Mesendoderm (in vitro differentiated cells): ENCODE data around the gene GAPDH. TPM values are rescaled to one million over a fixed set of nuclear protein-coding genes. Genes with fewer than 3 reads are reported as not detected.
A peak's percentile ranks its signal among the peaks of the same experiment; 100 is the strongest.
"Not testable (repeated sequence)": the region's sequence is repeated elsewhere in the genome, so short reads cannot be mapped to it uniquely, and the experiment has no call there.

ENCODE experiments used
- DNase-seq: peaks from one replicate; pipeline ENCODE4 v3.0.0; 2013
- H2AK5ac ChIP-seq: 2 replicates; pipeline ENCODE4 v1.6.1; 2013; ENCODE audit warnings: low read length, inconsistent platforms
- H2BK120ac ChIP-seq: 2 replicates; pipeline ENCODE4 v1.6.1; 2013; ENCODE audit warnings: low read depth, mild to moderate bottlenecking, low read length, moderate library complexity, mixed read lengths
- H2BK15ac ChIP-seq: replicated peaks from 2 replicates; pipeline ENCODE4 v1.6.1; 2013; ENCODE audit warnings: low read depth, mild to moderate bottlenecking, moderate library complexity
- H2BK5ac ChIP-seq: 2 replicates; pipeline ENCODE4 v1.6.1; 2013; ENCODE audit warnings: low read length, inconsistent platforms
- H3K18ac ChIP-seq: 2 replicates; pipeline ENCODE4 v1.6.1; 2013; ENCODE audit warnings: mild to moderate bottlenecking, low read length, mixed read lengths
- H3K23ac ChIP-seq: one replicate; pipeline ENCODE4 v1.6.1; 2013; ENCODE audit warnings: low read length
- H3K27ac ChIP-seq: 2 replicates; pipeline ENCODE4 v1.5.1; 2013; ENCODE audit warnings: low read depth, mild to moderate bottlenecking, inconsistent platforms, low read length, moderate library complexity
- H3K27me3 ChIP-seq: 2 replicates; pipeline ENCODE4 v1.6.1; 2013; ENCODE audit warnings: low read length, control low read depth, mild to moderate bottlenecking, inconsistent platforms; ENCODE audit not compliant: insufficient read depth, poor library complexity
- H3K36me3 ChIP-seq: 2 replicates; pipeline ENCODE4 v1.6.1; 2013; ENCODE audit warnings: low read length, inconsistent platforms; ENCODE audit not compliant: control insufficient read depth, insufficient read depth
- H3K4ac ChIP-seq: one replicate; pipeline ENCODE4 v1.6.1; 2013; ENCODE audit warnings: low read depth, mild to moderate bottlenecking, low read length, moderate library complexity
- H3K4me1 ChIP-seq: 2 replicates; pipeline ENCODE4 v1.6.1; 2013; ENCODE audit warnings: low read depth, low read length, inconsistent platforms; ENCODE audit not compliant: control insufficient read depth
- H3K4me2 ChIP-seq: 2 replicates; pipeline ENCODE4 v1.6.1; 2013; ENCODE audit warnings: low read length
- H3K4me3 ChIP-seq: 2 replicates; pipeline ENCODE4 v1.5.1; 2013; ENCODE audit warnings: mild to moderate bottlenecking, low read length
- H3K56ac ChIP-seq: one replicate; pipeline ENCODE4 v1.6.1; 2013; ENCODE audit warnings: low read length
- H3K79me1 ChIP-seq: 2 replicates; pipeline ENCODE4 v1.6.1; 2013; ENCODE audit warnings: low read length, inconsistent platforms
- H3K79me2 ChIP-seq: 2 replicates; pipeline ENCODE4 v1.6.1; 2013; ENCODE audit warnings: mild to moderate bottlenecking, low read length; ENCODE audit not compliant: control insufficient read depth, insufficient read depth
- H3K9ac ChIP-seq: 2 replicates; pipeline ENCODE4 v1.6.1; 2013; ENCODE audit warnings: low read length, inconsistent platforms
- H4K5ac ChIP-seq: one replicate; pipeline ENCODE4 v1.6.1; 2013; ENCODE audit warnings: low read length
- H4K8ac ChIP-seq: one replicate; pipeline ENCODE4 v1.6.1; 2013; ENCODE audit warnings: low read depth, mild to moderate bottlenecking, control low read depth, low read length, moderate library complexity
- WGBS: extraction: QIAGEN DNeasy Blood & Tissue Kit; methylation state at CpG from one replicate; pipeline ENCODE4 v1.1.7; 2013; ENCODE audit warnings: low lambda C conversion rate, missing lambda C conversion rate; ENCODE audit not compliant: insufficient coverage; ENCODE audit errors: extremely low coverage; 5-methylcytosine and 5-hydroxymethylcytosine counted together
- polyA plus RNA-seq, 2 experiments: library from polyadenylated mRNA; stranded (reverse); fragments of 200-250 nt; gene quantifications; one replicate each; pipeline ENCODE4 v1.2.3, GENCODE V29; 2013

GAPDH gene
- 5,113 TPM for polyA plus RNA-seq (2013, experiment 1 of 2)
- polyA plus RNA-seq (2013, experiment 2 of 2): 5,145 TPM

GRCh38 chr12:6533923-6534694 is at the start of gene GAPDH:
Gene GAPDH, plus strand, starts transcription at chr12:6534517. Its CDS starts 316 bp downstream, at chr12:6534833.
- Histone ChIP-seq H3K27me3 (no peaks in the 10 kb centered on the region), H3K9ac (peak within 1 kb of the TSS; percentile 100), H3K27ac (peak within 1 kb of the TSS; percentile 96), H3K79me2 (peaks cover 25% of the 10 kb centered on the region), H3K79me1 (peaks cover 2% of the 10 kb centered on the region), H4K8ac (peak within 1 kb of the TSS; percentile 5), H2BK15ac (no peak within 1 kb of the TSS), H2BK120ac (peak within 1 kb of the TSS; percentile 83), H3K36me3 (peaks cover 38% of the 10 kb centered on the region), H4K5ac (no peak within 1 kb of the TSS), H3K56ac (peak within 1 kb of the TSS; percentile 100), H3K4me2 (peak within 1 kb of the TSS; percentile 97), H3K4ac (peak within 1 kb of the TSS; percentile 87), H2AK5ac (peak within 1 kb of the TSS; percentile 69), H3K4me3 (peak within 1 kb of the TSS; percentile 75), H3K18ac (peak within 1 kb of the TSS; percentile 85), H2BK5ac (peak within 1 kb of the TSS; percentile 99), H3K23ac (peak within 1 kb of the TSS; percentile 94), H3K4me1 (peaks cover 15% of the 10 kb centered on the region)
- WGBS: no CpG with 5 or more reads among the region's 62 CpGs
- peak; percentile 99 for DNase-seq

GRCh38 chr12:6488240-6488639 is 46.1 kb upstream of the GAPDH start:
- Histone ChIP-seq H2BK5ac (no peak overlapping the region), H3K4me2 (no peak overlapping the region), H2BK120ac (no peak overlapping the region), H2BK15ac (no peak overlapping the region), H3K27ac (no peak overlapping the region), H3K79me1 (peaks cover 11% of the 10 kb centered on the region), H4K5ac (no peak overlapping the region), H3K23ac (no peak overlapping the region), H3K56ac (no peak overlapping the region), H3K4me1 (peaks cover 4% of the 10 kb centered on the region), H2AK5ac (no peak overlapping the region), H3K4me3 (no peak overlapping the region), H3K4ac (no peak overlapping the region), H3K18ac (no peak overlapping the region), H3K79me2 (peaks cover 9% of the 10 kb centered on the region), H3K36me3 (no peaks in the 10 kb centered on the region), H3K9ac (no peak overlapping the region), H4K8ac (no peak overlapping the region), H3K27me3 (no peaks in the 10 kb centered on the region)
- WGBS: no CpG with 5 or more reads among the region's 1 CpG
- DNase-seq: no peak

GRCh38 chr12:6489449-6489848 is 44.9 kb upstream of the GAPDH start:
- peaks cover 9% of the 10 kb centered on the region for H3K79me2 ChIP-seq
- no CpG with 5 or more reads among the region's 4 CpGs for WGBS
- H3K4ac ChIP-seq: no peak overlapping the region

GRCh38 chr12:6490673-6491072 is 43.6 kb upstream of the GAPDH start:
- H3K4ac ChIP-seq, H3K4me3 ChIP-seq, H3K23ac ChIP-seq, H3K9ac ChIP-seq, H3K4me1 ChIP-seq, H4K5ac ChIP-seq, H2AK5ac ChIP-seq, H3K18ac ChIP-seq, H3K27me3 ChIP-seq, DNase-seq, H3K27ac ChIP-seq, H2BK120ac ChIP-seq, H2BK15ac ChIP-seq, H2BK5ac ChIP-seq, H3K4me2 ChIP-seq, H3K56ac ChIP-seq, H4K8ac ChIP-seq, H3K36me3 ChIP-seq: not testable (repeated sequence)
- Histone ChIP-seq H3K79me1 (peaks cover 15% of the 10 kb centered on the region), H3K79me2 (peaks cover 16% of the 10 kb centered on the region)
- WGBS: no CpG with 5 or more reads among the region's 1 CpG

More at GRCh38 chr12:6489449-6489848, 44.9 kb upstream of the GAPDH start:
- H3K36me3 ChIP-seq: no peaks in the 10 kb centered on the region
- H3K4me1 ChIP-seq: peaks cover 4% of the 10 kb centered on the region
- H3K4me3 ChIP-seq: no peak overlapping the region
- H4K5ac ChIP-seq: no peak overlapping the region
- H3K9ac ChIP-seq: no peak overlapping the region
- no peak overlapping the region for H3K23ac ChIP-seq
- H3K56ac ChIP-seq: no peak overlapping the region
- H3K79me1 ChIP-seq: peaks cover 11% of the 10 kb centered on the region
- no peak overlapping the region for H2BK120ac ChIP-seq
- H4K8ac ChIP-seq: no peak overlapping the region
- H3K4me2 ChIP-seq: no peak overlapping the region
- no peak for DNase-seq
- no peak overlapping the region for H3K18ac ChIP-seq
- H2BK15ac ChIP-seq: no peak overlapping the region
- no peak overlapping the region for H2BK5ac ChIP-seq
- H2AK5ac ChIP-seq: no peak overlapping the region
- H3K27ac ChIP-seq: no peak overlapping the region
- no peaks in the 10 kb centered on the region for H3K27me3 ChIP-seq

GRCh38 chr12:6492838-6493496 is 41.4 kb upstream of the GAPDH start, which contains the start of gene MRPL51:
Gene MRPL51, minus strand, starts transcription at chr12:6493262. Its CDS starts 126 bp downstream, at chr12:6493136.
- Histone ChIP-seq H2BK120ac (no peak within 1 kb of the TSS), H3K4me1 (peaks cover 7% of the 10 kb centered on the region), H3K79me2 (peaks cover 22% of the 10 kb centered on the region), H2BK15ac (no peak within 1 kb of the TSS), H3K4ac (peak within 1 kb of the TSS; percentile 78), H3K4me3 (peak within 1 kb of the TSS; percentile 99), H3K27me3 (no peaks in the 10 kb centered on the region), H2BK5ac (peak within 1 kb of the TSS; percentile 93), H3K36me3 (peaks cover 3% of the 10 kb centered on the region), H3K79me1 (peaks cover 18% of the 10 kb centered on the region), H4K5ac (peak within 1 kb of the TSS; percentile 100), H4K8ac (peak within 1 kb of the TSS; percentile 41), H3K27ac (peak within 1 kb of the TSS; percentile 90), H3K56ac (peak within 1 kb of the TSS; percentile 100), H3K23ac (no peak within 1 kb of the TSS), H2AK5ac (peak within 1 kb of the TSS; percentile 94), H3K18ac (peak within 1 kb of the TSS; percentile 63), H3K9ac (peak within 1 kb of the TSS; percentile 100), H3K4me2 (peak within 1 kb of the TSS; percentile 100)
- no CpG with 5 or more reads among the region's 39 CpGs for WGBS
- peak; percentile 98 for DNase-seq
